Stimulated activated CD4-positive, alpha-beta T cell treated with anti-CD3 and anti-CD28 coated beads, Interleukin-15, amount 100 ng/mL, for 48 hours (primary cell): ENCODE data around the gene PCDHGA7.
"Not testable (repeated sequence)": the region's sequence is repeated elsewhere in the genome, so short reads cannot be mapped to it uniquely, and the experiment has no call there.

Source experiments
- DNase-seq, 2 donors: peaks; one replicate each; pipeline ENCODE4 v3.0.0-alpha.2; 2020; ENCODE audit warnings: low read depth in 2 of 2

The PCDHGA7 gene

GRCh38 chr5:141382469-141383294 is at the start of gene PCDHGA7:
Gene PCDHGA7 (plus strand): TSS chr5:141382742. CDS start chr5:141382900, 158 bp downstream.
- no peak for DNase-seq

- no peak for DNase-seq
Observed at GRCh38 chr5:141338538-141339306, 43.8 kb upstream of the PCDHGA7 start, which contains the start of gene PCDHGA2. Gene PCDHGA2 (plus strand): TSS chr5:141338760.

- DNase-seq: not testable (repeated sequence)
Observed at GRCh38 chr5:141340781-141341354, 41.7 kb upstream of the PCDHGA7 start.

GRCh38 chr5:141342773-141343172 is 39.8 kb upstream of the PCDHGA7 start:
- DNase-seq: no peak

GRCh38 chr5:141343242-141343952 is 39.1 kb upstream of the PCDHGA7 start, which contains the start of gene PCDHGA3:
Gene PCDHGA3 (plus strand): TSS chr5:141343829. CDS start chr5:141344034, 205 bp downstream.
- no peak for DNase-seq

- DNase-seq: no peak
Observed at GRCh38 chr5:141343953-141344463, 38.5 kb upstream of the PCDHGA7 start.

- no peak for DNase-seq
Observed at GRCh38 chr5:141345327-141345726, 37.2 kb upstream of the PCDHGA7 start.

GRCh38 chr5:141346017-141346416 is 36.5 kb upstream of the PCDHGA7 start:
- not testable (repeated sequence) for DNase-seq

GRCh38 chr5:141349917-141350619 is 32.5 kb upstream of the PCDHGA7 start, which contains the start of gene PCDHGB1:
Gene PCDHGB1 (plus strand): TSS chr5:141350099. CDS start chr5:141350261, 162 bp downstream.
- peak in 1 of 2 donors; percentile 11 for DNase-seq

GRCh38 chr5:141351591-141351990 is 31.0 kb upstream of the PCDHGA7 start:
- DNase-seq: no peak

GRCh38 chr5:141354900-141355469 is 27.6 kb upstream of the PCDHGA7 start, which contains the start of gene PCDHGA4:
Gene PCDHGA4 (plus strand): TSS chr5:141355021. CDS start chr5:141355108, 87 bp downstream.
- DNase-seq: no peak

- DNase-seq: no peak
Observed at GRCh38 chr5:141355641-141356040, 26.9 kb upstream of the PCDHGA7 start.

- no peak for DNase-seq
Observed at GRCh38 chr5:141356133-141356532, 26.4 kb upstream of the PCDHGA7 start.

- DNase-seq: no peak
Observed at GRCh38 chr5:141356950-141357349, 25.6 kb upstream of the PCDHGA7 start.

- no peak for DNase-seq
Observed at GRCh38 chr5:141359790-141360426, 22.6 kb upstream of the PCDHGA7 start, which contains the start of gene PCDHGB2. Gene PCDHGB2 (plus strand): TSS chr5:141359994. CDS start chr5:141360136, 142 bp downstream.

- DNase-seq: no peak
Observed at GRCh38 chr5:141360685-141361084, 21.9 kb upstream of the PCDHGA7 start.

GRCh38 chr5:141362719-141363118 is 19.8 kb upstream of the PCDHGA7 start:
- DNase-seq: no peak

- no peak for DNase-seq
Observed at GRCh38 chr5:141363952-141364660, 18.4 kb upstream of the PCDHGA7 start, which contains the start of gene PCDHGA5. Gene PCDHGA5 (plus strand): TSS chr5:141364162. CDS start chr5:141364331, 169 bp downstream.
